BE2C (cell line): ENCODE data around the gene SPINK6. TPM values are rescaled to one million over a fixed set of nuclear protein-coding genes. Genes with fewer than 3 reads are reported as not detected.

Experiments
- DNase-seq: peaks from one replicate; pipeline ENCODE4 v3.0.0-alpha.2; 2020
- H3K27me3 ChIP-seq: fragments of 250-450 bp; sonication (Bioruptor Pico); 2 replicates; pipeline ENCODE4 v1.5.1; 2020; ENCODE audit warnings: mild to moderate bottlenecking
- H3K36me3 ChIP-seq: fragments of 250-450 bp; sonication (Bioruptor Pico); 2 replicates; pipeline ENCODE4 v1.5.1; 2020; ENCODE audit warnings: mild to moderate bottlenecking
- H3K4me1 ChIP-seq: fragments of 250-450 bp; sonication (Bioruptor Pico); 2 replicates; pipeline ENCODE4 v1.5.1; 2020
- H3K4me3 ChIP-seq: 2 replicates; pipeline ENCODE4 v1.5.1; 2011; ENCODE audit warnings: low read depth, low read length
- H3K9me3 ChIP-seq: fragments of 250-450 bp; sonication (Bioruptor Pico); 2 replicates; pipeline ENCODE4 v1.5.1; 2020
- polyA plus RNA-seq: library from polyadenylated mRNA; unstranded; fragments of >200 nt; gene quantifications from one replicate; pipeline ENCODE4 v1.2.1, GENCODE V29; 2012; ENCODE audit warnings: low read depth, missing spikeins; ENCODE audit not compliant: insufficient read length, insufficient read depth
- TF ChIP-seq, protein P1 (sequence below): IDR thresholded peaks from 2 replicates; pipeline ENCODE4 v1.5.1; 2012; ENCODE audit warnings: mild to moderate bottlenecking, low read depth, low read length

The SPINK6 gene, protein sequence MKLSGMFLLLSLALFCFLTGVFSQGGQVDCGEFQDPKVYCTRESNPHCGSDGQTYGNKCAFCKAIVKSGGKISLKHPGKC
- not detected for polyA plus RNA-seq

DNA sequence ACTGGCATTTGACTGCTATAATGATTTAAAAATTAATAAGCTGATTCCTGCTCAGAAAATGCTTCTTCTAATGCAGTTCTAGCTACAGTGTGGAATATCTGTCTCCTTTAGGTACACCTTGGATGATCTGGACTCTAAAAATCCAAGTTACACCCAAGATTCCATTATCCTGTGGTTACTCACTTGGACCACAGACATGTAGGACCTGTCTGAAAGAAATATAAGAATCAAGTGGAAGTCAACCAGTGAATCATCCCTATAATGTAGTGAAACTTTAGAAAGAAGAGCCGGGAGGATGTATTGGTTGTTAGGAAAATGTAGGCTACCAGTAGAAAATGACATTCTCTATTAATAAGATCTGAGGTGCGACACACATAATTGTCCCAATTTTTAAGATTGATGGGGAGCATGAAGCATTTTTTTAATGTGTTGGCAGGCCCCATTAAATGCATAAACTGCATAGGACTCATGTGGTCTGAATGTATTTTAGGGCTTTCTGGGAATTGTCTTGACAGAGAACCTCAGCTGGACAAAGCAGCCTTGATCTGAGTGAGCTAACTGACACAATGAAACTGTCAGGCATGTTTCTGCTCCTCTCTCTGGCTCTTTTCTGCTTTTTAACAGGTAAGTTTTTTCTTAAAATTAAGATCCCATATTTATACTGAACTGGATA, at the start of gene SPINK6:
TSS of gene SPINK6 (plus strand) at position 512 of the 673 bp plus-strand sequence. CDS start at position 567, 55 bp downstream.
- no peaks in the 10 kb centered on the region for H3K36me3 ChIP-seq
- TF ChIP-seq, protein P1, sequence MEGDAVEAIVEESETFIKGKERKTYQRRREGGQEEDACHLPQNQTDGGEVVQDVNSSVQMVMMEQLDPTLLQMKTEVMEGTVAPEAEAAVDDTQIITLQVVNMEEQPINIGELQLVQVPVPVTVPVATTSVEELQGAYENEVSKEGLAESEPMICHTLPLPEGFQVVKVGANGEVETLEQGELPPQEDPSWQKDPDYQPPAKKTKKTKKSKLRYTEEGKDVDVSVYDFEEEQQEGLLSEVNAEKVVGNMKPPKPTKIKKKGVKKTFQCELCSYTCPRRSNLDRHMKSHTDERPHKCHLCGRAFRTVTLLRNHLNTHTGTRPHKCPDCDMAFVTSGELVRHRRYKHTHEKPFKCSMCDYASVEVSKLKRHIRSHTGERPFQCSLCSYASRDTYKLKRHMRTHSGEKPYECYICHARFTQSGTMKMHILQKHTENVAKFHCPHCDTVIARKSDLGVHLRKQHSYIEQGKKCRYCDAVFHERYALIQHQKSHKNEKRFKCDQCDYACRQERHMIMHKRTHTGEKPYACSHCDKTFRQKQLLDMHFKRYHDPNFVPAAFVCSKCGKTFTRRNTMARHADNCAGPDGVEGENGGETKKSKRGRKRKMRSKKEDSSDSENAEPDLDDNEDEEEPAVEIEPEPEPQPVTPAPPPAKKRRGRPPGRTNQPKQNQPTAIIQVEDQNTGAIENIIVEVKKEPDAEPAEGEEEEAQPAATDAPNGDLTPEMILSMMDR: no peak
- H3K4me1 ChIP-seq: no peaks in the 10 kb centered on the region
- DNase-seq: no peak
- peaks cover 3% of the 10 kb centered on the region; the same call in 1 of the 2 replicates for H3K27me3 ChIP-seq
- no peaks in the 10 kb centered on the region for H3K9me3 ChIP-seq
- no peak within 1 kb of the TSS for H3K4me3 ChIP-seq

- no peaks in the 10 kb centered on the region for H3K4me1 ChIP-seq
- no peaks in the 10 kb centered on the region for H3K9me3 ChIP-seq
- no peaks in the 10 kb centered on the region for H3K36me3 ChIP-seq
- H3K4me3 ChIP-seq: no peak overlapping the region
- no peaks in the 10 kb centered on the region for H3K27me3 ChIP-seq
- no peak for DNase-seq
- TF ChIP-seq, protein P1: no peak
Observed at GRCh38 chr5:148156609-148157008, 46.2 kb upstream of the SPINK6 start.

- Histone ChIP-seq H3K4me3 (no peak overlapping the region), H3K36me3 (no peaks in the 10 kb centered on the region), H3K9me3 (peaks cover 3% of the 10 kb centered on the region; the same call in 1 of the 2 replicates), H3K4me1 (no peaks in the 10 kb centered on the region), H3K27me3 (peaks cover 4% of the 10 kb centered on the region; the same call in 1 of the 2 replicates)
- DNase-seq: no peak
- TF ChIP-seq, protein P1: no peak
Observed at GRCh38 chr5:148162038-148162437, 40.8 kb upstream of the SPINK6 start.

DNA sequence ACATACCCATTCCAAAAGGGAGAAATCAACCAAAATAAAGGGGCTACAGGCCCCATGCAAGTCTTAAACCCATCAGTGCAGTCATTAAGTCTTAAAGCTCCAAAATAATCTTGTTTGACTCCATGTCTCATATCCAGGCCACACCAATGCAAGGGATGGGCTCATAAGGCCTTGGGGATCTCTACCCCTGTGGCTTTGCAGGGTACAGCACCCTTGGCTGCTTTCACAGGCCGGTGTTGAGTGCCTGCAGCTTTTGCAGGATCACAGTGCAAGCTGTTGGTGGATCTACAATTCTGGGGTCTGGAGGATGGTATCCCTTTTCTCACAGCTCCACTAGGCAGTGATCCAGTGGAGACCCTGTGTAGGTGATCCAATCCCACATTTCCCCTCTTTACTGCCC, 39.5 kb upstream of the SPINK6 start:
- no peaks in the 10 kb centered on the region for H3K36me3 ChIP-seq
- no peak overlapping the region for H3K4me3 ChIP-seq
- TF ChIP-seq, protein P1: no peak
- no peak for DNase-seq
- H3K27me3 ChIP-seq: peaks cover 4% of the 10 kb centered on the region; the same call in 1 of the 2 replicates
- peaks cover 3% of the 10 kb centered on the region; the same call in 1 of the 2 replicates for H3K9me3 ChIP-seq
- no peaks in the 10 kb centered on the region for H3K4me1 ChIP-seq

GRCh38 chr5:148166550-148167283, 36.1 kb upstream of the SPINK6 start:
- TF ChIP-seq, protein P1: no peak
- H3K9me3 ChIP-seq: peaks cover 3% of the 10 kb centered on the region; the same call in 1 of the 2 replicates
- H3K36me3 ChIP-seq: no peaks in the 10 kb centered on the region
- no peak for DNase-seq
- H3K4me1 ChIP-seq: no peaks in the 10 kb centered on the region
- H3K4me3 ChIP-seq: no peak overlapping the region
- H3K27me3 ChIP-seq: peaks cover 6% of the 10 kb centered on the region; the same call in 1 of the 2 replicates
